ENCODE data around the gene KLHDC3.

KLHDC3 gene

GRCh38 chr6:43020847-43021246, 6.8 kb downstream of the KLHDC3 start:
- H3K9ac ChIP-seq (ENCODE audit: low read length in 5 of 5), result peak overlapping the region in 4 of 5 donors; percentile 61 to 84 (median 74)
- H3K27me3 ChIP-seq (ENCODE audit: control insufficient read depth in 5 of 5, insufficient read depth in 4 of 5, low read length in 5 of 5), result no peaks in the 10 kb centered on the region
- H3K9me3 ChIP-seq (ENCODE audit: control insufficient read depth in 5 of 5, low read length in 5 of 5), result no peaks in the 10 kb centered on the region
- peak overlapping the region; percentile 80 for H3K27ac ChIP-seq (ENCODE audit: low read depth, low read length)
- peak overlapping the region; percentile 74 to 100 (median 99) for H3K4me3 ChIP-seq (ENCODE audit: low read depth in 1 of 5, low read length in 5 of 5)
- peaks cover 13 to 54% (median 43%) of the 10 kb centered on the region in 5 donors for H3K36me3 ChIP-seq (ENCODE audit: control insufficient read depth in 5 of 5, insufficient read depth in 5 of 5, low read length in 5 of 5)
- H3K4me1 ChIP-seq (ENCODE audit: control insufficient read depth in 5 of 5, insufficient read depth in 5 of 5, low read length in 5 of 5), result peaks cover 7 to 40% (median 32%) of the 10 kb centered on the region in 5 donors

GRCh38 chr6:43021270-43022047, 7.4 kb downstream of the KLHDC3 start, which contains the start of gene RRP36:
Gene RRP36 (plus strand): TSS chr6:43021623. CDS start chr6:43021655, 32 bp downstream.
- Histone ChIP-seq H3K27me3 (ENCODE audit: control insufficient read depth in 5 of 5, insufficient read depth in 4 of 5, low read length in 5 of 5) (no peaks in the 10 kb centered on the region), H3K27ac (ENCODE audit: low read depth, low read length) (peak within 1 kb of the TSS; percentile 80), H3K9me3 (ENCODE audit: control insufficient read depth in 5 of 5, low read length in 5 of 5) (no peaks in the 10 kb centered on the region), H3K4me1 (ENCODE audit: control insufficient read depth in 5 of 5, insufficient read depth in 5 of 5, low read length in 5 of 5) (peaks cover 6 to 33% (median 27%) of the 10 kb centered on the region in 5 donors), H3K9ac (ENCODE audit: low read length in 5 of 5) (peak within 1 kb of the TSS in 4 of 5 donors; percentile 71 to 92 (median 88)), H3K36me3 (ENCODE audit: control insufficient read depth in 5 of 5, insufficient read depth in 5 of 5, low read length in 5 of 5) (peaks cover 13 to 58% (median 49%) of the 10 kb centered on the region in 5 donors), H3K4me3 (ENCODE audit: low read depth in 1 of 5, low read length in 5 of 5) (peak within 1 kb of the TSS; percentile 96 to 100 (median 99))

GRCh38 chr6:43024436-43024835, 10.4 kb downstream of the KLHDC3 start:
- H3K4me3 ChIP-seq (ENCODE audit: low read depth in 1 of 5, low read length in 5 of 5), result no peak overlapping the region
- H3K9ac ChIP-seq (ENCODE audit: low read length in 5 of 5), result no peak overlapping the region
- H3K4me1 ChIP-seq (ENCODE audit: control insufficient read depth in 5 of 5, insufficient read depth in 5 of 5, low read length in 5 of 5), result peaks cover 0 to 22% (median 18%) of the 10 kb centered on the region in 5 donors
- no peaks in the 10 kb centered on the region for H3K9me3 ChIP-seq (ENCODE audit: control insufficient read depth in 5 of 5, low read length in 5 of 5)
- H3K36me3 ChIP-seq (ENCODE audit: control insufficient read depth in 5 of 5, insufficient read depth in 5 of 5, low read length in 5 of 5), result peaks cover 13 to 65% (median 52%) of the 10 kb centered on the region in 5 donors
- no peak overlapping the region for H3K27ac ChIP-seq (ENCODE audit: low read depth, low read length)
- H3K27me3 ChIP-seq (ENCODE audit: control insufficient read depth in 5 of 5, insufficient read depth in 4 of 5, low read length in 5 of 5), result no peaks in the 10 kb centered on the region

GRCh38 chr6:43026365-43026764, 12.3 kb downstream of the KLHDC3 start:
- Histone ChIP-seq H3K9ac (ENCODE audit: low read length in 5 of 5) (no peak overlapping the region), H3K4me1 (ENCODE audit: control insufficient read depth in 5 of 5, insufficient read depth in 5 of 5, low read length in 5 of 5) (peaks cover 0 to 13% (median 9%) of the 10 kb centered on the region in 5 donors), H3K9me3 (ENCODE audit: control insufficient read depth in 5 of 5, low read length in 5 of 5) (no peaks in the 10 kb centered on the region), H3K27ac (ENCODE audit: low read depth, low read length) (no peak overlapping the region), H3K27me3 (ENCODE audit: control insufficient read depth in 5 of 5, insufficient read depth in 4 of 5, low read length in 5 of 5) (no peaks in the 10 kb centered on the region), H3K36me3 (ENCODE audit: control insufficient read depth in 5 of 5, insufficient read depth in 5 of 5, low read length in 5 of 5) (peaks cover 14 to 65% (median 53%) of the 10 kb centered on the region in 5 donors), H3K4me3 (ENCODE audit: low read depth in 1 of 5, low read length in 5 of 5) (no peak overlapping the region)

- H3K27me3 ChIP-seq (ENCODE audit: control insufficient read depth in 5 of 5, insufficient read depth in 4 of 5, low read length in 5 of 5), result no peaks in the 10 kb centered on the region
Observed at GRCh38 chr6:43029120-43029519, 15.1 kb downstream of the KLHDC3 start.

GRCh38 chr6:43032326-43032725, 18.3 kb downstream of the KLHDC3 start:
- H3K4me1 ChIP-seq (ENCODE audit: control insufficient read depth in 5 of 5, insufficient read depth in 5 of 5, low read length in 5 of 5), result no peaks in the 10 kb centered on the region
- no peak overlapping the region for H3K27ac ChIP-seq (ENCODE audit: low read depth, low read length)
- peak overlapping the region in 1 of 5 donors; percentile 20 for H3K9ac ChIP-seq (ENCODE audit: low read length in 5 of 5)
- no peak overlapping the region for H3K4me3 ChIP-seq (ENCODE audit: low read depth in 1 of 5, low read length in 5 of 5)
- no peaks in the 10 kb centered on the region for H3K27me3 ChIP-seq (ENCODE audit: control insufficient read depth in 5 of 5, insufficient read depth in 4 of 5, low read length in 5 of 5)
- H3K36me3 ChIP-seq (ENCODE audit: control insufficient read depth in 5 of 5, insufficient read depth in 5 of 5, low read length in 5 of 5), result peaks cover 5 to 80% (median 64%) of the 10 kb centered on the region in 5 donors
- H3K9me3 ChIP-seq (ENCODE audit: control insufficient read depth in 5 of 5, low read length in 5 of 5), result no peaks in the 10 kb centered on the region

More at GRCh38 chr6:43029120-43029519, 15.1 kb downstream of the KLHDC3 start:
- no peaks in the 10 kb centered on the region for H3K9me3 ChIP-seq (ENCODE audit: control insufficient read depth in 5 of 5, low read length in 5 of 5)
- H3K4me3 ChIP-seq (ENCODE audit: low read depth in 1 of 5, low read length in 5 of 5), result no peak overlapping the region
- H3K27ac ChIP-seq (ENCODE audit: low read depth, low read length), result no peak overlapping the region
- H3K4me1 ChIP-seq (ENCODE audit: control insufficient read depth in 5 of 5, insufficient read depth in 5 of 5, low read length in 5 of 5), result no peaks in the 10 kb centered on the region
- H3K9ac ChIP-seq (ENCODE audit: low read length in 5 of 5), result no peak overlapping the region
- peaks cover 14 to 86% (median 72%) of the 10 kb centered on the region in 5 donors for H3K36me3 ChIP-seq (ENCODE audit: control insufficient read depth in 5 of 5, insufficient read depth in 5 of 5, low read length in 5 of 5)

- peaks cover 5 to 80% (median 66%) of the 10 kb centered on the region in 5 donors for H3K36me3 ChIP-seq (ENCODE audit: control insufficient read depth in 5 of 5, insufficient read depth in 5 of 5, low read length in 5 of 5)
- H3K27me3 ChIP-seq (ENCODE audit: control insufficient read depth in 5 of 5, insufficient read depth in 4 of 5, low read length in 5 of 5), result no peaks in the 10 kb centered on the region
- H3K4me3 ChIP-seq (ENCODE audit: low read depth in 1 of 5, low read length in 5 of 5), result no peak overlapping the region
- no peak overlapping the region for H3K9ac ChIP-seq (ENCODE audit: low read length in 5 of 5)
- H3K9me3 ChIP-seq (ENCODE audit: control insufficient read depth in 5 of 5, low read length in 5 of 5), result no peaks in the 10 kb centered on the region
- H3K27ac ChIP-seq (ENCODE audit: low read depth, low read length), result no peak overlapping the region
- H3K4me1 ChIP-seq (ENCODE audit: control insufficient read depth in 5 of 5, insufficient read depth in 5 of 5, low read length in 5 of 5), result no peaks in the 10 kb centered on the region
Observed at GRCh38 chr6:43033496-43034189, 19.6 kb downstream of the KLHDC3 start.

- peaks cover 2 to 80% (median 66%) of the 10 kb centered on the region in 5 donors for H3K36me3 ChIP-seq (ENCODE audit: control insufficient read depth in 5 of 5, insufficient read depth in 5 of 5, low read length in 5 of 5)
- H3K27me3 ChIP-seq (ENCODE audit: control insufficient read depth in 5 of 5, insufficient read depth in 4 of 5, low read length in 5 of 5), result no peaks in the 10 kb centered on the region
- no peak overlapping the region for H3K4me3 ChIP-seq (ENCODE audit: low read depth in 1 of 5, low read length in 5 of 5)
- no peak overlapping the region for H3K9ac ChIP-seq (ENCODE audit: low read length in 5 of 5)
- H3K27ac ChIP-seq (ENCODE audit: low read depth, low read length), result no peak overlapping the region
- no peaks in the 10 kb centered on the region for H3K4me1 ChIP-seq (ENCODE audit: control insufficient read depth in 5 of 5, insufficient read depth in 5 of 5, low read length in 5 of 5)
- H3K9me3 ChIP-seq (ENCODE audit: control insufficient read depth in 5 of 5, low read length in 5 of 5), result no peaks in the 10 kb centered on the region
Observed at GRCh38 chr6:43034190-43034525, 20.1 kb downstream of the KLHDC3 start.

GRCh38 chr6:43035495-43036194, 21.6 kb downstream of the KLHDC3 start:
- H3K9ac ChIP-seq (ENCODE audit: low read length in 5 of 5), result no peak overlapping the region
- H3K4me3 ChIP-seq (ENCODE audit: low read depth in 1 of 5, low read length in 5 of 5), result no peak overlapping the region
- H3K27me3 ChIP-seq (ENCODE audit: control insufficient read depth in 5 of 5, insufficient read depth in 4 of 5, low read length in 5 of 5), result no peaks in the 10 kb centered on the region
- peaks cover 0 to 82% (median 67%) of the 10 kb centered on the region in 5 donors for H3K36me3 ChIP-seq (ENCODE audit: control insufficient read depth in 5 of 5, insufficient read depth in 5 of 5, low read length in 5 of 5)
- H3K9me3 ChIP-seq (ENCODE audit: control insufficient read depth in 5 of 5, low read length in 5 of 5), result no peaks in the 10 kb centered on the region
- H3K4me1 ChIP-seq (ENCODE audit: control insufficient read depth in 5 of 5, insufficient read depth in 5 of 5, low read length in 5 of 5), result no peaks in the 10 kb centered on the region
- no peak overlapping the region for H3K27ac ChIP-seq (ENCODE audit: low read depth, low read length)
